WERI-Rb-1 (cell line): ENCODE measurements around the gene MAP3K4.

ENCODE experiments used
- DNase-seq: peaks from one replicate; pipeline ENCODE4 v3.0.0-alpha.2; 2020
- H3K27ac ChIP-seq: fragments of 250-450 bp; sonication (Bioruptor Pico); 2 replicates; pipeline ENCODE4 v1.5.1; 2020; ENCODE audit warnings: mild to moderate bottlenecking, moderate library complexity
- H3K27me3 ChIP-seq: fragments of 250-450 bp; sonication (Bioruptor Pico); 2 replicates; pipeline ENCODE4 v1.5.1; 2021; ENCODE audit warnings: mild to moderate bottlenecking, low read depth, moderate library complexity; ENCODE audit not compliant: insufficient read depth, severe bottlenecking
- H3K36me3 ChIP-seq: fragments of 250-450 bp; sonication (Bioruptor Pico); 2 replicates; pipeline ENCODE4 v1.5.1; 2020; ENCODE audit warnings: mild to moderate bottlenecking, moderate library complexity
- H3K4me3 ChIP-seq: 2 replicates; pipeline ENCODE4 v1.5.1; 2011; ENCODE audit warnings: low read depth, mild to moderate bottlenecking, control low read depth, low read length
- H3K9me3 ChIP-seq: fragments of 250-450 bp; sonication (Bioruptor Pico); 2 replicates; pipeline ENCODE4 v1.5.1; 2021; ENCODE audit warnings: mild to moderate bottlenecking, moderate library complexity; ENCODE audit not compliant: severe bottlenecking
- CTCF ChIP-seq: IDR thresholded peaks from 2 replicates; pipeline ENCODE4 v1.5.1; 2011; ENCODE audit warnings: low read depth, mild to moderate bottlenecking, control low read depth, inconsistent platforms, low read length

The MAP3K4 gene

GRCh38 chr6:161161121-161161520 lies 169.6 kb downstream of the MAP3K4 start:
- no peak for DNase-seq
- no peaks in the 10 kb centered on the region for H3K9me3 ChIP-seq
- TF ChIP-seq CTCF, result no peak
- H3K36me3 ChIP-seq, result peaks cover 8% of the 10 kb centered on the region
- no peak overlapping the region for H3K27ac ChIP-seq
- H3K27me3 ChIP-seq, result no peaks in the 10 kb centered on the region
- H3K4me3 ChIP-seq, result no peak overlapping the region

GRCh38 chr6:161161889-161162624 lies 170.5 kb downstream of the MAP3K4 start:
- no peak for DNase-seq
- no peak for TF ChIP-seq CTCF
- H3K27ac ChIP-seq, result no peak overlapping the region
- H3K9me3 ChIP-seq, result no peaks in the 10 kb centered on the region
- no peaks in the 10 kb centered on the region for H3K27me3 ChIP-seq
- H3K4me3 ChIP-seq, result no peak overlapping the region
- H3K36me3 ChIP-seq, result peaks cover 8% of the 10 kb centered on the region

GRCh38 chr6:161162722-161163121 lies 171.2 kb downstream of the MAP3K4 start:
- TF ChIP-seq CTCF, result no peak
- H3K4me3 ChIP-seq, result no peak overlapping the region
- DNase-seq, result no peak
- H3K27me3 ChIP-seq, result no peaks in the 10 kb centered on the region
- peaks cover 8% of the 10 kb centered on the region for H3K36me3 ChIP-seq
- no peaks in the 10 kb centered on the region for H3K9me3 ChIP-seq
- H3K27ac ChIP-seq, result no peak overlapping the region

- no peaks in the 10 kb centered on the region for H3K9me3 ChIP-seq
- no peak overlapping the region for H3K27ac ChIP-seq
- no peak overlapping the region for H3K4me3 ChIP-seq
- H3K27me3 ChIP-seq, result no peaks in the 10 kb centered on the region
- no peak for DNase-seq
- peaks cover 8% of the 10 kb centered on the region for H3K36me3 ChIP-seq
- TF ChIP-seq CTCF, result no peak
Measured at GRCh38 chr6:161163466-161164181, 172.1 kb downstream of the MAP3K4 start.

GRCh38 chr6:161164182-161164625 lies 172.6 kb downstream of the MAP3K4 start:
- Histone ChIP-seq H3K36me3 (peaks cover 8% of the 10 kb centered on the region), H3K4me3 (no peak overlapping the region), H3K9me3 (no peaks in the 10 kb centered on the region), H3K27ac (no peak overlapping the region), H3K27me3 (no peaks in the 10 kb centered on the region)
- DNase-seq, result no peak
- TF ChIP-seq CTCF, result no peak
